Stimulated activated naive CD8-positive, alpha-beta T cell treated with anti-CD3 and anti-CD28 coated beads, Interleukin-15, Interleukin-2, amounts not matched to agents 100 ng/mL and 50 ng/mL, for 24 hours (primary cell): ENCODE measurements around the gene RBPMS2.
"Not testable (repeated sequence)": the region's sequence is repeated elsewhere in the genome, so short reads cannot be mapped to it uniquely, and the experiment has no call there.

Experiments used
- H3K27ac Mint-ChIP-seq: one replicate; pipeline ENCODE4 v1.8.0; 2021; ENCODE audit warnings: mild to moderate bottlenecking, mixed read lengths
- H3K27me3 Mint-ChIP-seq: one replicate; pipeline ENCODE4 v1.8.0; 2021; ENCODE audit warnings: mixed read lengths
- H3K36me3 Mint-ChIP-seq: one replicate; pipeline ENCODE4 v1.8.0; 2021; ENCODE audit warnings: low read depth, mixed read lengths
- H3K4me1 Mint-ChIP-seq: one replicate; pipeline ENCODE4 v1.8.0; 2021; ENCODE audit warnings: low read depth, mixed read lengths
- H3K4me3 Mint-ChIP-seq: one replicate; pipeline ENCODE4 v1.8.0; 2021; ENCODE audit warnings: mild to moderate bottlenecking, mixed read lengths
- H3K9me3 Mint-ChIP-seq: one replicate; pipeline ENCODE4 v1.8.0; 2021; ENCODE audit warnings: mixed read lengths

The RBPMS2 gene

GRCh38 chr15:64751464-64751863 is 23.9 kb downstream of the RBPMS2 start:
- Mint-ChIP-seq H3K36me3 (no peaks in the 10 kb centered on the region), H3K4me3 (no peak overlapping the region), H3K27me3 (peaks cover 4% of the 10 kb centered on the region), H3K9me3 (no peaks in the 10 kb centered on the region), H3K4me1 (peaks cover 12% of the 10 kb centered on the region), H3K27ac (no peak overlapping the region)

GRCh38 chr15:64749999-64750657 is 25.3 kb downstream of the RBPMS2 start:
- no peak overlapping the region for H3K4me3 Mint-ChIP-seq
- no peaks in the 10 kb centered on the region for H3K9me3 Mint-ChIP-seq
- H3K27me3 Mint-ChIP-seq, result peaks cover 4% of the 10 kb centered on the region
- H3K36me3 Mint-ChIP-seq, result no peaks in the 10 kb centered on the region
- peaks cover 11% of the 10 kb centered on the region for H3K4me1 Mint-ChIP-seq
- no peak overlapping the region for H3K27ac Mint-ChIP-seq

GRCh38 chr15:64749167-64749566 is 26.2 kb downstream of the RBPMS2 start:
- Mint-ChIP-seq H3K27ac (no peak overlapping the region), H3K4me1 (peaks cover 5% of the 10 kb centered on the region), H3K4me3 (no peak overlapping the region), H3K27me3 (peaks cover 4% of the 10 kb centered on the region), H3K36me3 (no peaks in the 10 kb centered on the region), H3K9me3 (no peaks in the 10 kb centered on the region)

- Mint-ChIP-seq H3K36me3 (no peaks in the 10 kb centered on the region), H3K27me3 (peaks cover 4% of the 10 kb centered on the region), H3K4me3 (no peak overlapping the region), H3K4me1 (peaks cover 4% of the 10 kb centered on the region), H3K9me3 (no peaks in the 10 kb centered on the region), H3K27ac (no peak overlapping the region)
Observed at GRCh38 chr15:64748251-64748650, 27.1 kb downstream of the RBPMS2 start.

- no peak overlapping the region for H3K4me3 Mint-ChIP-seq
- no peaks in the 10 kb centered on the region for H3K9me3 Mint-ChIP-seq
- H3K36me3 Mint-ChIP-seq, result no peaks in the 10 kb centered on the region
- peak overlapping the region; percentile 50 for H3K27ac Mint-ChIP-seq
- H3K27me3 Mint-ChIP-seq, result peaks cover 4% of the 10 kb centered on the region
- no peaks in the 10 kb centered on the region for H3K4me1 Mint-ChIP-seq
Observed at GRCh38 chr15:64747578-64747977, 27.8 kb downstream of the RBPMS2 start.

GRCh38 chr15:64746921-64747320 is 28.5 kb downstream of the RBPMS2 start:
- H3K4me3 Mint-ChIP-seq, result no peak overlapping the region
- peaks cover 4% of the 10 kb centered on the region for H3K27me3 Mint-ChIP-seq
- no peaks in the 10 kb centered on the region for H3K9me3 Mint-ChIP-seq
- H3K27ac Mint-ChIP-seq, result no peak overlapping the region
- H3K36me3 Mint-ChIP-seq, result no peaks in the 10 kb centered on the region
- H3K4me1 Mint-ChIP-seq, result no peaks in the 10 kb centered on the region

GRCh38 chr15:64746356-64746755 is 29.0 kb downstream of the RBPMS2 start:
- Mint-ChIP-seq H3K4me3 (no peak overlapping the region), H3K27me3 (peaks cover 4% of the 10 kb centered on the region), H3K9me3 (no peaks in the 10 kb centered on the region), H3K36me3 (no peaks in the 10 kb centered on the region), H3K27ac (no peak overlapping the region), H3K4me1 (no peaks in the 10 kb centered on the region)

GRCh38 chr15:64743691-64744090 is 31.7 kb downstream of the RBPMS2 start:
- Mint-ChIP-seq H3K4me3 (no peak overlapping the region), H3K4me1 (no peaks in the 10 kb centered on the region), H3K36me3 (no peaks in the 10 kb centered on the region), H3K27me3 (peaks cover 4% of the 10 kb centered on the region), H3K27ac (no peak overlapping the region), H3K9me3 (no peaks in the 10 kb centered on the region)

- no peaks in the 10 kb centered on the region for H3K4me1 Mint-ChIP-seq
- H3K27me3 Mint-ChIP-seq, result peaks cover 4% of the 10 kb centered on the region
- H3K27ac Mint-ChIP-seq, result no peak overlapping the region
- no peak overlapping the region for H3K4me3 Mint-ChIP-seq
- no peaks in the 10 kb centered on the region for H3K36me3 Mint-ChIP-seq
- H3K9me3 Mint-ChIP-seq, result no peaks in the 10 kb centered on the region
Observed at GRCh38 chr15:64742921-64743320, 32.5 kb downstream of the RBPMS2 start.

GRCh38 chr15:64742385-64742784 is 33.0 kb downstream of the RBPMS2 start:
- H3K27ac Mint-ChIP-seq, result no peak overlapping the region
- no peak overlapping the region for H3K4me3 Mint-ChIP-seq
- no peaks in the 10 kb centered on the region for H3K36me3 Mint-ChIP-seq
- H3K4me1 Mint-ChIP-seq, result no peaks in the 10 kb centered on the region
- H3K27me3 Mint-ChIP-seq, result no peaks in the 10 kb centered on the region
- no peaks in the 10 kb centered on the region for H3K9me3 Mint-ChIP-seq

- H3K4me1 Mint-ChIP-seq, H3K27ac Mint-ChIP-seq, H3K36me3 Mint-ChIP-seq: not testable (repeated sequence)
Observed at GRCh38 chr15:64741708-64742107, 33.7 kb downstream of the RBPMS2 start.

GRCh38 chr15:64740311-64741170 is 34.8 kb downstream of the RBPMS2 start:
- Mint-ChIP-seq H3K9me3 (no peaks in the 10 kb centered on the region), H3K4me1 (no peaks in the 10 kb centered on the region), H3K27ac (no peak overlapping the region), H3K27me3 (no peaks in the 10 kb centered on the region), H3K4me3 (no peak overlapping the region), H3K36me3 (no peaks in the 10 kb centered on the region)

More at GRCh38 chr15:64741708-64742107, 33.7 kb downstream of the RBPMS2 start:
- not testable (repeated sequence) for H3K27me3 Mint-ChIP-seq, H3K4me3 Mint-ChIP-seq, H3K9me3 Mint-ChIP-seq

GRCh38 chr15:64739577-64740143 is 35.7 kb downstream of the RBPMS2 start:
- H3K4me3 Mint-ChIP-seq, result no peak overlapping the region
- H3K4me1 Mint-ChIP-seq, result no peaks in the 10 kb centered on the region
- H3K27ac Mint-ChIP-seq, result no peak overlapping the region
- no peaks in the 10 kb centered on the region for H3K9me3 Mint-ChIP-seq
- H3K27me3 Mint-ChIP-seq, result no peaks in the 10 kb centered on the region
- H3K36me3 Mint-ChIP-seq, result no peaks in the 10 kb centered on the region

- no peak overlapping the region for H3K4me3 Mint-ChIP-seq
- no peaks in the 10 kb centered on the region for H3K9me3 Mint-ChIP-seq
- H3K27ac Mint-ChIP-seq, result no peak overlapping the region
- no peaks in the 10 kb centered on the region for H3K4me1 Mint-ChIP-seq
- no peaks in the 10 kb centered on the region for H3K27me3 Mint-ChIP-seq
- no peaks in the 10 kb centered on the region for H3K36me3 Mint-ChIP-seq
Observed at GRCh38 chr15:64739156-64739555, 36.2 kb downstream of the RBPMS2 start.
